Measurements from ENCODE around the gene ARMH4. TPM values are rescaled to one million over a fixed set of nuclear protein-coding genes. Genes with fewer than 3 reads are reported as not detected.

ARMH4 gene
- polyA plus RNA-seq, 3 donors from 2014 or later, result 1.8 TPM; not detected in 2

Other genes starting within 250 kb of the ARMH4 start
- gene ACTR10, start 47.9 kb upstream of the ARMH4 start, polyA plus RNA-seq, result 100 to 1,000 TPM in 2 of 3 donors, 10 to 100 TPM in 1; 81.7 to 137 (median 111) TPM
- gene PSMA3, start 92.6 kb upstream of the ARMH4 start, polyA plus RNA-seq, result 100 to 1,000 TPM; 133 to 258 (median 167) TPM
- gene ARID4A, start 146.3 kb upstream of the ARMH4 start, polyA plus RNA-seq, result 10 to 100 TPM in 2 of 3 donors, 1 to 10 TPM in 1; 2.6 to 29.9 (median 13.3) TPM
- 1 to 10 TPM in 1 of 3 donors, not detected in 2; 3.7 TPM for gene TOMM20L, start 243.7 kb upstream of the ARMH4 start, polyA plus RNA-seq